HEK293T (cell line): ENCODE measurements around the gene CCDC102B.

Experiments
- CTCF ChIA-PET: fragments of 350-600 bp; formaldehyde crosslinking; extraction: SDS; loops from one replicate; lab custom pipeline; 2021; ENCODE audit warnings: antibody characterized with exemption, inconsistent platforms; lab: Yijun Ruan, JAX
- POLR2A ChIA-PET: fragments of 350-600 bp; formaldehyde crosslinking; extraction: SDS; loops from one replicate; lab custom pipeline; 2020; ENCODE audit warnings: antibody characterized with exemption, inconsistent platforms; lab: Yijun Ruan, JAX
- DNase-seq: peaks from one replicate; pipeline ENCODE4 v3.0.0; 2012; ENCODE audit warnings: mixed read lengths; ENCODE audit errors: extremely low spot score
- ARNT ChIP-seq: fragments of 450-650 bp; IDR thresholded peaks from 2 replicates; pipeline ENCODE4 v1.6.1; 2017; ENCODE audit warnings: mild to moderate bottlenecking
- BHLHE40 ChIP-seq: fragments of 450-650 bp; IDR thresholded peaks from 2 replicates; pipeline ENCODE4 v1.6.1; 2016; ENCODE audit warnings: mild to moderate bottlenecking, moderate library complexity, borderline replicate concordance
- CTBP1 ChIP-seq: fragments of 450-650 bp; IDR thresholded peaks from 2 replicates; pipeline ENCODE4 v1.6.1; 2016; ENCODE audit warnings: borderline replicate concordance
- ELF4 ChIP-seq: fragments of 450-650 bp; IDR thresholded peaks from 2 replicates; pipeline ENCODE4 v1.6.1; 2017; ENCODE audit warnings: antibody characterized with exemption
- FOXA1 ChIP-seq: fragments of 450-650 bp; IDR thresholded peaks from 2 replicates; pipeline ENCODE4 v1.6.1; 2016; ENCODE audit warnings: mild to moderate bottlenecking
- FOXK2 ChIP-seq: fragments of 450-650 bp; IDR thresholded peaks from 2 replicates; pipeline ENCODE4 v1.6.1; 2016; ENCODE audit warnings: mild to moderate bottlenecking
- FOXM1 ChIP-seq: fragments of 450-650 bp; IDR thresholded peaks from 2 replicates; pipeline ENCODE4 v1.6.1; 2017; ENCODE audit warnings: mild to moderate bottlenecking, borderline replicate concordance
- HDGF ChIP-seq: fragments of 450-650 bp; IDR thresholded peaks from 2 replicates; pipeline ENCODE4 v1.6.1; 2017; ENCODE audit warnings: antibody characterized with exemption, borderline replicate concordance
- L3MBTL2 ChIP-seq: fragments of 450-650 bp; conservative IDR thresholded peaks from 2 replicates; pipeline ENCODE4 v1.6.1; 2016; ENCODE audit warnings: mild to moderate bottlenecking
- LEF1 ChIP-seq: fragments of 450-650 bp; IDR thresholded peaks from 2 replicates; pipeline ENCODE4 v1.6.1; 2017; ENCODE audit warnings: mild to moderate bottlenecking, borderline replicate concordance
- NFRKB ChIP-seq: fragments of 450-650 bp; IDR thresholded peaks from 2 replicates; pipeline ENCODE4 v1.6.1; 2016; ENCODE audit warnings: mild to moderate bottlenecking, moderate library complexity
- SP1 ChIP-seq: fragments of 450-650 bp; IDR thresholded peaks from 2 replicates; pipeline ENCODE4 v1.6.1; 2017
- SUZ12 ChIP-seq: fragments of 450-650 bp; IDR thresholded peaks from 2 replicates; pipeline ENCODE4 v1.6.1; 2016; ENCODE audit warnings: mild to moderate bottlenecking
- TARDBP ChIP-seq: fragments of 450-650 bp; IDR thresholded peaks from 2 replicates; pipeline ENCODE4 v1.6.1; 2016
- ZNF384 ChIP-seq: fragments of 450-650 bp; IDR thresholded peaks from 2 replicates; pipeline ENCODE4 v1.6.1; 2016
- TF ChIP-seq, protein P1 (sequence below): fragments of 450-650 bp; IDR thresholded peaks from 2 replicates; pipeline ENCODE4 v1.6.1; 2016

CCDC102B gene

DNA sequence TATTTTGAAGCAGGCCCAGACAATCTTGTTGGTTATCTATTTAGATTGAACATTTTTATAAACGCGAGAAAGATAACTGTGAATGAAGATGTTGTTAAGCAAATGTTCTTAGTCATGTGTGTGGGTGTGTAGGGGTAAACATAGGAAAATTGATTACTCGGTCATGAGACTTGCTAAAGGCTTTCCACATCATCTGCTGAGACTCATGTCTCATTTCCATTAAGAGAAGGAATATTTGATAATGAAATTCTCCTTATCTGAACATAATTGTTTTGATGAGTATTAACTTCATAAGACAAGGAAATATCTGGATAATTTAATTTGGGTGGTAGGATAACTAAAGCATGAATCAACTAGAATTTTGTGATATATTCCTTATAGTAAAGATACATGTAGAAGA lies 19.7 kb downstream of the CCDC102B start:
- DNase-seq: no peak

DNA sequence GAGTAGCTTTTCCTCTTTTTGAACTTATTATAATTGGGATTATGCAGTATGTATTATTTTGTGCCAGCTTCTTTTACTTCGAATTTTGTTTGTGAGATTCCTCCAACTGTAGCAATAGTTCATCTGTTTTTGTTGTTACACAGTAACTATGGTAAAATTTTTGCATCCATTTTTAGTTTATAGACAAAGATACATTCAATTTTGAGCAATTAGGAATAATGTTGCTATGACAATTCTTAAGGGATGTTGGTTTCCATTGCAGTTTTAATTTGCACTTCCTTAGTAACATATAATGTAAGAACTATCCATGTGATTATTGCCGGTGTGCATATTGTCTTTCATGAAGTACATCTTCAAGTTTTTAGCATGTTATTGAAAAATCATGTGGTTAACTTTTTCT lies 20.7 kb downstream of the CCDC102B start:
- POLR2A ChIA-PET: no interaction called here
- CTCF ChIA-PET: no interaction called here
- TF ChIP-seq FOXK2 (no peak), HDGF (no peak), TARDBP (no peak), SUZ12 (no peak), LEF1 (no peak), L3MBTL2 (no peak), ZNF384 (no peak), BHLHE40 (no peak), SP1 (no peak), FOXA1 (no peak), ELF4 (no peak), CTBP1 (no peak), ARNT (no peak), FOXM1 (no peak), NFRKB (no peak)
- TF ChIP-seq, protein P1, sequence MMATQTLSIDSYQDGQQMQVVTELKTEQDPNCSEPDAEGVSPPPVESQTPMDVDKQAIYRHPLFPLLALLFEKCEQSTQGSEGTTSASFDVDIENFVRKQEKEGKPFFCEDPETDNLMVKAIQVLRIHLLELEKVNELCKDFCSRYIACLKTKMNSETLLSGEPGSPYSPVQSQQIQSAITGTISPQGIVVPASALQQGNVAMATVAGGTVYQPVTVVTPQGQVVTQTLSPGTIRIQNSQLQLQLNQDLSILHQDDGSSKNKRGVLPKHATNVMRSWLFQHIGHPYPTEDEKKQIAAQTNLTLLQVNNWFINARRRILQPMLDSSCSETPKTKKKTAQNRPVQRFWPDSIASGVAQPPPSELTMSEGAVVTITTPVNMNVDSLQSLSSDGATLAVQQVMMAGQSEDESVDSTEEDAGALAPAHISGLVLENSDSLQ: no peak
- no peak for DNase-seq

More for the DNA sequence above, 19.7 kb downstream of the CCDC102B start:
- no peak for TF ChIP-seq LEF1
- no peak for TF ChIP-seq HDGF
- no peak for TF ChIP-seq NFRKB
- no peak for TF ChIP-seq ELF4
- TF ChIP-seq FOXK2: no peak
- TF ChIP-seq CTBP1: no peak
- no peak for TF ChIP-seq SUZ12
- TF ChIP-seq FOXM1: no peak
- TF ChIP-seq SP1: no peak
- TF ChIP-seq L3MBTL2: no peak
- TF ChIP-seq TARDBP: no peak
- no peak for TF ChIP-seq BHLHE40
- no peak for TF ChIP-seq ZNF384
- TF ChIP-seq ARNT: no peak
- no peak for TF ChIP-seq FOXA1
- ChIA-PET CTCF (no interaction called here), POLR2A (no interaction called here)

DNA sequence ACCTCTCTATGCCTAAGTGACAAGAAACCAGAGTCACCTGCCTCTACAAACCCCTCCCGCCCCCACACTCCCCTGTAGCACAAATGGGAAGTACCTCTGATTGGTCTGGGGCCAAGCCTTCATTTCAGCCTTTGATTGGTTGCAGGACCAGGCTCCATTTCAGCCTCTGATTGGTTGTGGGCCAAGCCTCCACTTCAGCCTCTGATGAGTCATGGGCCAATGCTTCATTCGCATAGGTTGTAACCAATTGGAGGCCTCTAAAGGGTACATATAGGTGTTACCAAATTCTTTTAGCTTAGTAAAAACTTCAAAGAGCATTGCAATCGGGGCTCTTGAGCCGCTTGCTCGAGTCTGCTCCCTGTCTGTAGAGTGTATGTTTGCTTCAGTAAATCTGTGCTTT lies 25.0 kb downstream of the CCDC102B start:
- TF ChIP-seq FOXM1 (no peak), ARNT (no peak), BHLHE40 (no peak), SP1 (no peak), CTBP1 (no peak), FOXA1 (no peak), L3MBTL2 (no peak)
- CTCF ChIA-PET: no interaction called here
- no peak for DNase-seq
- POLR2A ChIA-PET: no interaction called here

DNA sequence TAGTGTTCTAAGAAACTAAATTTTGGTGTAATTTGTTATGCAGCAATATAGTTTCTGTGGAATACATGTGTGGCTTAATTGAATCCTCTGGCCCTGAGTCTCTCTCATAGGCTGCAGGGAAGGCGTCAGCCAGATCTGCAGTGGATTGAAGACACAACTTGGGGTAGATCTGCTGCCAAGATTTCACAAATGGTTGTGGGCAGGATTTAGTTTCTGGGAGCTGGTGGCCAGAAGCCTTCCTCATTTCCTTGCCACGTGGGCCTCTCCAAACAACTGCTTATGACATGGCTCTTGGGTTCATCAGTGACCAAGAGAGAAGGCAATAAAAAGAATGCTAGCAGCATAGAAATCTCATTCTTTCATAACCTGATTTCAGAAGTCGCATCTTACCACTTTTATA lies 28.2 kb downstream of the CCDC102B start:
- CTCF ChIA-PET: no interaction called here
- TF ChIP-seq, protein P1: no peak
- TF ChIP-seq HDGF (no peak), LEF1 (no peak), FOXM1 (no peak), SP1 (no peak), CTBP1 (no peak)
- POLR2A ChIA-PET: no interaction called here
- no peak for DNase-seq

DNA sequence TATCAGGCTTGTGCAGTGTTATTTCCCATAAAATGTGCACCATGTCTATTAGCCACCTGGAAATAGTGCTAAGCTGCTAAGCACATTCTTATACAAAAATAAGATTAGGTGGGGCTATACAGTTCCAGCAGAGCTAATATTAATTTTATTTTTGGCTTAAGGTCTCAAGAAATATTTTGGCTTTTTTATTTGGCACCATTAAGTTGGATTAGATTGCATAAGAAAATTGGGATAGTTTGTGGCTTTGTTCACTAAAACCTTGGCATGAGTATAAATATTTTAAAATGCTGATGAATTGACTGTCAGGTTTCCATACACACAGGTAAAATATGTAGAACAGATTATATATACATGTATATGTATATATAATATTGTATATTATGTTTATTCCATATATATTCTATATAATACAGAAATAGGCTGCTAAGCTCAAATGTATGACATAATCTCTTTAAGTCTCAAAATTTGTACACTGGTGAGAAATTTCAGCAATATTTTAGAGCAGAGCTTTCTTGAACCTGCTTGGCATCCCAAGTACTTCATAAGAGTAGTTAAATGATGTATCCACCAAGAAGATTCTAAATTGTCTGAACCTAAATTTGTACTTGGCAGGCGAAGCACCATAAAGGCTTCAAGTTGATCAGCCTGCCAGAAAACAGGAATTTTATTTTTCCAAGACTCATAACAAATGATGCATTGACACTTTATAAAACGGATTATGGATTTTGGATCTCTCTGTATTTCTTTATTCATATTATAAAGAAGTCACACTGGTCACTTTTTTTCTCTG lies 32.6 kb downstream of the CCDC102B start:
- CTCF ChIA-PET: no interaction called here
- POLR2A ChIA-PET: no interaction called here
- TF ChIP-seq FOXA1 (no peak), BHLHE40 (no peak), NFRKB (no peak), TARDBP (no peak), LEF1 (no peak), SUZ12 (no peak), L3MBTL2 (no peak), CTBP1 (no peak), SP1 (no peak), ELF4 (no peak), FOXM1 (no peak), ZNF384 (no peak), FOXK2 (no peak), HDGF (no peak), ARNT (no peak)
- TF ChIP-seq, protein P1: no peak
- no peak for DNase-seq

DNA sequence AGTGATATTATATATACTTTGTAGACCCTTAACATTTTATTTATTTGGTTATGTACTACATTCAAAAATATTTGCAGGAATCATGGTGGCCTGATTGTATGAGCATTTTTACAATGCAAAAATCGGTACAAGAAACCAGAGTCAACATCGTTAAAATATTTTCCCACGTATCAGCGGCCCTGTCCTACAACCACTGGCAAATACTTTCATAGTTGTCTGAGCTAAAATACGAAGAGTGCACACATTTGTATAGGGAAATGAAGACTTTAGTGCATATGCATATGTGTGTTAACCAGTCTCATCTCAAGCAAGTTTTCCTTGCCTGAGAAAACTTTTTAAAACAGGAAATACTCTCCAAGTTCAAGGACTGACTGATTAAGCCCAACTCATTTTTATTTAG lies 35.9 kb downstream of the CCDC102B start:
- DNase-seq: no peak
- TF ChIP-seq BHLHE40 (no peak), ARNT (no peak), TARDBP (no peak), ELF4 (no peak), L3MBTL2 (no peak), FOXA1 (no peak), LEF1 (no peak), SUZ12 (no peak), CTBP1 (no peak), FOXK2 (no peak), HDGF (no peak), FOXM1 (no peak), SP1 (no peak), NFRKB (no peak), ZNF384 (no peak)
- TF ChIP-seq, protein P1: no peak
- CTCF ChIA-PET: no interaction called here
- POLR2A ChIA-PET: no interaction called here
